OCI-M1 (cell line): ENCODE results near the gene BHMT.
"Not testable (repeated sequence)": the region's sequence is repeated elsewhere in the genome, so short reads cannot be mapped to it uniquely, and the experiment has no call there.

Source experiments
- DNase-seq: peaks from one replicate; lab custom pipeline; 2025; lab: John Stamatoyannopoulos, UW

BHMT gene

GRCh38 chr5:79111960-79112702 lies 522 bp downstream of the BHMT start:
- DNase-seq: no peak

- DNase-seq: no peak
These were observed 1.1 kb downstream of the BHMT start for GRCh38 chr5:79112703-79113058.

- DNase-seq: no peak
These were observed 7.9 kb downstream of the BHMT start for GRCh38 chr5:79119486-79119885.

- no peak for DNase-seq
These were observed 8.6 kb downstream of the BHMT start for GRCh38 chr5:79120221-79120620.

GRCh38 chr5:79122973-79123372 lies 11.4 kb downstream of the BHMT start:
- DNase-seq: peak; percentile 20

- DNase-seq: no peak
These were observed 13.0 kb downstream of the BHMT start for GRCh38 chr5:79124607-79125006.

- DNase-seq: no peak
These were observed 19.2 kb downstream of the BHMT start for GRCh38 chr5:79130781-79131180.

- peak; percentile 79 for DNase-seq
These were observed 21.6 kb downstream of the BHMT start for GRCh38 chr5:79133121-79133656.

- peak; percentile 93 for DNase-seq
These were observed 22.2 kb downstream of the BHMT start for GRCh38 chr5:79133657-79134451.

- DNase-seq: no peak
These were observed 24.4 kb downstream of the BHMT start for GRCh38 chr5:79135790-79136553.

GRCh38 chr5:79136618-79137017 lies 25.0 kb downstream of the BHMT start:
- no peak for DNase-seq

GRCh38 chr5:79140553-79140952 lies 28.9 kb downstream of the BHMT start:
- no peak for DNase-seq

- peak; percentile 33 for DNase-seq
These were observed 32.2 kb downstream of the BHMT start for GRCh38 chr5:79143684-79144379.

- no peak for DNase-seq
These were observed 35.5 kb downstream of the BHMT start for GRCh38 chr5:79147076-79147475.

- DNase-seq: no peak
These were observed 37.8 kb downstream of the BHMT start for GRCh38 chr5:79149433-79149832.

GRCh38 chr5:79151942-79152671 lies 40.5 kb downstream of the BHMT start:
- DNase-seq: no peak

GRCh38 chr5:79157305-79157704 lies 45.7 kb downstream of the BHMT start:
- no peak for DNase-seq

GRCh38 chr5:79161647-79162046 lies 50.0 kb downstream of the BHMT start:
- DNase-seq: not testable (repeated sequence)

GRCh38 chr5:79168031-79168430 lies 56.4 kb downstream of the BHMT start:
- DNase-seq: peak; percentile 40

GRCh38 chr5:79170661-79171060 lies 59.1 kb downstream of the BHMT start:
- DNase-seq: no peak

- no peak for DNase-seq
These were observed 60.1 kb downstream of the BHMT start for GRCh38 chr5:79171635-79172245.
